GM12892 (cell line): ENCODE data around the gene DNAH2.

Experiments used
- DNase-seq: peaks from one replicate; pipeline ENCODE4 v3.0.0; 2011; ENCODE audit not compliant: insufficient read length
- FAIRE-seq: peaks from 2 replicates; lab custom pipeline; 2011; peaks lifted over from hg19 to GRCh38; lab: Jason Lieb, UNC
- POLR2A ChIP-seq: IDR thresholded peaks from 2 replicates; pipeline ENCODE4 v1.6.1; 2011; ENCODE audit warnings: low read depth, low read length, control low read depth
- POLR2AphosphoS5 ChIP-seq: IDR thresholded peaks from 2 replicates; pipeline ENCODE4 v1.6.1; 2011; ENCODE audit warnings: low read depth, low read length, control low read depth
- TAF1 ChIP-seq: IDR thresholded peaks from 2 replicates; pipeline ENCODE4 v1.6.1; 2011; ENCODE audit warnings: low read depth, mild to moderate bottlenecking, control low read depth, low read length, borderline replicate concordance

DNAH2 gene

GRCh38 chr17:7755095-7755890, 37.7 kb downstream of the DNAH2 start:
- no peak for DNase-seq
- no peak for TF ChIP-seq POLR2AphosphoS5
- no peak for TF ChIP-seq POLR2A
- TF ChIP-seq TAF1 = no peak
- FAIRE-seq = no peak

GRCh38 chr17:7756968-7757367, 39.4 kb downstream of the DNAH2 start:
- FAIRE-seq (no peak), DNase-seq (no peak)
- no peak for TF ChIP-seq TAF1
- no peak for TF ChIP-seq POLR2AphosphoS5
- TF ChIP-seq POLR2A = no peak

GRCh38 chr17:7763919-7764318, 46.4 kb downstream of the DNAH2 start:
- FAIRE-seq (no peak), DNase-seq (no peak)
- TF ChIP-seq POLR2AphosphoS5 = no peak
- no peak for TF ChIP-seq TAF1
- no peak for TF ChIP-seq POLR2A

GRCh38 chr17:7767004-7767403, 49.5 kb downstream of the DNAH2 start:
- TF ChIP-seq POLR2A (no peak), POLR2AphosphoS5 (no peak), TAF1 (no peak)
- no peak for DNase-seq
- FAIRE-seq = no peak

- DNase-seq (no peak), FAIRE-seq (no peak)
- TF ChIP-seq TAF1 = no peak
- no peak for TF ChIP-seq POLR2A
- TF ChIP-seq POLR2AphosphoS5 = no peak
Measured at GRCh38 chr17:7767405-7768021, 50.0 kb downstream of the DNAH2 start.

- no peak for TF ChIP-seq POLR2AphosphoS5
- no peak for TF ChIP-seq TAF1
- no peak for TF ChIP-seq POLR2A
- FAIRE-seq (no peak), DNase-seq (no peak)
Measured at GRCh38 chr17:7769854-7770253, 52.3 kb downstream of the DNAH2 start.

GRCh38 chr17:7774055-7774521, 56.5 kb downstream of the DNAH2 start:
- FAIRE-seq = no peak
- DNase-seq = no peak
- TF ChIP-seq POLR2A (no peak), TAF1 (no peak), POLR2AphosphoS5 (no peak)

- TF ChIP-seq POLR2A = no peak
- no peak for TF ChIP-seq TAF1
- TF ChIP-seq POLR2AphosphoS5 = no peak
- no peak for FAIRE-seq
- no peak for DNase-seq
Measured at GRCh38 chr17:7775051-7775450, 57.5 kb downstream of the DNAH2 start.

- TF ChIP-seq POLR2A = no peak
- no peak for TF ChIP-seq TAF1
- TF ChIP-seq POLR2AphosphoS5 = no peak
- FAIRE-seq (no peak), DNase-seq (no peak)
Measured at GRCh38 chr17:7777017-7777416, 59.5 kb downstream of the DNAH2 start.

GRCh38 chr17:7780736-7781135, 63.2 kb downstream of the DNAH2 start:
- DNase-seq (no peak), FAIRE-seq (no peak)
- TF ChIP-seq POLR2A = no peak
- TF ChIP-seq POLR2AphosphoS5 = no peak
- TF ChIP-seq TAF1 = no peak

GRCh38 chr17:7781429-7781828, 63.9 kb downstream of the DNAH2 start:
- TF ChIP-seq TAF1 (no peak), POLR2A (no peak), POLR2AphosphoS5 (no peak)
- DNase-seq (no peak), FAIRE-seq (peak; percentile 56)

GRCh38 chr17:7782240-7782639, 64.7 kb downstream of the DNAH2 start:
- no peak for FAIRE-seq

More at GRCh38 chr17:7782240-7782639, 64.7 kb downstream of the DNAH2 start:
- no peak for TF ChIP-seq POLR2AphosphoS5
- no peak for TF ChIP-seq TAF1
- no peak for TF ChIP-seq POLR2A
- no peak for DNase-seq
